ENCODE measurements around the gene LYL1.

GRCh38 chr19:13138171-13138915 is 35.7 kb upstream of the LYL1 start:
- no peak for TF ChIP-seq GLI4 (CRISPR knock-in tag; IDR thresholded peaks at IDR 0.05; ENCODE audit: borderline replicate concordance)
- no peak for TF ChIP-seq ZNF431 (CRISPR knock-in tag; IDR thresholded peaks at IDR 0.05; ENCODE audit: borderline replicate concordance, low read depth)
- no peak for TF ChIP-seq CHD2 (IDR thresholded peaks at IDR 0.05; ENCODE audit: low read depth, low read length)
- no peak for TF ChIP-seq ELF4 (CRISPR knock-in tag; IDR thresholded peaks at IDR 0.05; ENCODE audit: borderline replicate concordance)
- TF ChIP-seq, protein P1, sequence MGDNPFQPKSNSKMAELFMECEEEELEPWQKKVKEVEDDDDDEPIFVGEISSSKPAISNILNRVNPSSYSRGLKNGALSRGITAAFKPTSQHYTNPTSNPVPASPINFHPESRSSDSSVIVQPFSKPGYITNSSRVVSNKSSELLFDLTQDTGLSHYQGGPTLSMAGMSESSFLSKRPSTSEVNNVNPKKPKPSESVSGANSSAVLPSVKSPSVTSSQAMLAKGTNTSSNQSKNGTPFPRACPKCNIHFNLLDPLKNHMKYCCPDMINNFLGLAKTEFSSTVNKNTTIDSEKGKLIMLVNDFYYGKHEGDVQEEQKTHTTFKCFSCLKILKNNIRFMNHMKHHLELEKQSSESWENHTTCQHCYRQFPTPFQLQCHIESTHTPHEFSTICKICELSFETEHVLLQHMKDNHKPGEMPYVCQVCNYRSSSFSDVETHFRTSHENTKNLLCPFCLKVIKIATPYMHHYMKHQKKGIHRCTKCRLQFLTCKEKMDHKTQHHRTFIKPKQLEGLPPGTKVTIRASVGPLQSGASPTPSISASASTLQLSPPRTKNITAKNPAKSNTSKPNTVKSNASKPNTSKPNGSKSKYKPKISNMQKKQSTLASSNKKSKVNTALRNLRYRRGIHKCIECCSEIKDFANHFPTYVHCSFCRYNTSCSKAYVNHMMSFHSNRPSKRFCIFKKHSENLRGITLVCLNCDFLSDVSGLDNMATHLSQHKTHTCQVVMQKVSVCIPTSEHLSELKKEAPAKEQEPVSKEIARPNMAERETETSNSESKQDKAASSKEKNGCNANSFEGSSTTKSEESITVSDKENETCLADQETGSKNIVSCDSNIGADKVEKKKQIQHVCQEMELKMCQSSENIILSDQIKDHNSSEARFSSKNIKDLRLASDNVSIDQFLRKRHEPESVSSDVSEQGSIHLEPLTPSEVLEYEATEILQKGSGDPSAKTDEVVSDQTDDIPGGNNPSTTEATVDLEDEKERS (CRISPR knock-in tag; IDR thresholded peaks at IDR 0.05): no peak
- no peak for TF ChIP-seq ZBTB44 (CRISPR knock-in tag; IDR thresholded peaks at IDR 0.05)
- no peak for TF ChIP-seq MBD4 (IDR thresholded peaks at IDR 0.05; ENCODE audit: borderline replicate concordance, low read length)
- TF ChIP-seq RFXAP (CRISPR knock-in tag; IDR thresholded peaks at IDR 0.05; ENCODE audit: borderline replicate concordance): no peak
- TF ChIP-seq EED (CRISPR knock-in tag; IDR thresholded peaks at IDR 0.05): no peak
- no peak for TF ChIP-seq DMTF1 (CRISPR knock-in tag; IDR thresholded peaks at IDR 0.05)
- no peak for TF ChIP-seq ZBTB33 (CRISPR knock-in tag; IDR thresholded peaks at IDR 0.05)
